Frontal cortex (tissue), 4 donors: ENCODE results near the gene ARHGAP24. TPM values are rescaled to one million over a fixed set of nuclear protein-coding genes. Genes with fewer than 3 reads are reported as not detected.
"Not testable (repeated sequence)": the region's sequence is repeated elsewhere in the genome, so short reads cannot be mapped to it uniquely, and the experiment has no call there.

ENCODE experiments used
- DNase-seq, 2 donors: peaks; one replicate each; pipeline ENCODE4 v3.0.0; 2012; ENCODE audit warnings: low spot score in 2 of 2
- FAIRE-seq: peaks from 2 replicates; lab custom pipeline; 2012; peaks lifted over from hg19 to GRCh38; lab: Jason Lieb, UNC
- total RNA-seq: library from RNA; depleted of rRNA; stranded (reverse); fragments of >200 nt; gene quantifications from one replicate; pipeline ENCODE4 v1.2.3, GENCODE V29; 2014
- donor health status: control.
- donor health status: control.
- donor health status: control.

The ARHGAP24 gene
- total RNA-seq, 1 donor from 2014 or later = 1.6 TPM

DNA sequence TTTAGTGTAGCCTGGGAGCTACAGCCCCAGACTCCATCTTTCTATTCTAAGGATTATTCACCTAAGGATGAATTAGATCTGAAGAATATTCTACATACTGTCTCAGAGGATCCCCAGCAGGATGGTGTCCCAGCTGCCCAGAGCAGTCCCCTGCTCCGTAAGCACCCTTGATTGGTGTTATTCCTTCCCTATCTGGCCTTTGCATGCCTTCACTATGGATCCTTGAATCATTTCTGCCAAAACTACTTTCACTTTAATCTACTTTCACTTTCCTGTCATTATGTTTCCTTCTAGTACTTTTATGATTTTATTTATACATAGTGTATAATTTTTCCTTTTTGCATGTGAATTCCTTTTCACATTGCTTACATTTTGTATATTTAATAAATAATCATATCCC, 39.2 kb downstream of the ARHGAP24 start:
- no peak for FAIRE-seq
- no peak for DNase-seq

- no peak for FAIRE-seq
- no peak for DNase-seq
These were observed 39.8 kb downstream of the ARHGAP24 start for GRCh38 chr4:85514783-85515182.

- no peak for DNase-seq
- no peak for FAIRE-seq
These were observed 40.8 kb downstream of the ARHGAP24 start for GRCh38 chr4:85515701-85516100.

DNA sequence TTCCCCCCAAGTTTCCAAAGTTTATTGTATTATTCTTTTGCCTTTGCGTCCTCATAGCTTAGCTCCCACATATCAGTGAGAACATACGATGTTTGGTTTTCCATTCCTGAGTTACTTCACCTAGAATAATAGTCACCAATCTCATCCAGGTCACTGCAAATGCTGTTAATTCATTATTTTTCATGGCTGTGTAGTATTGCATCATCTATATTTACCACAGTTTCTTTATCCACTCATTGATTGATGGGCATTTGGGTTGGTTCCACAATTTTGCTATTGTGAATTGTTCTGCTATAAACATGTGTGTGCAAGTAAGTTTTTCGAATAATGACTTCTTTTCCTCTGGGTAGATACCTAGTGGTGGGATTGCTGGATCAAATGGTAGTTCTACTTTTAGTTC, 43.6 kb downstream of the ARHGAP24 start:
- not testable (repeated sequence) for FAIRE-seq, DNase-seq

DNA sequence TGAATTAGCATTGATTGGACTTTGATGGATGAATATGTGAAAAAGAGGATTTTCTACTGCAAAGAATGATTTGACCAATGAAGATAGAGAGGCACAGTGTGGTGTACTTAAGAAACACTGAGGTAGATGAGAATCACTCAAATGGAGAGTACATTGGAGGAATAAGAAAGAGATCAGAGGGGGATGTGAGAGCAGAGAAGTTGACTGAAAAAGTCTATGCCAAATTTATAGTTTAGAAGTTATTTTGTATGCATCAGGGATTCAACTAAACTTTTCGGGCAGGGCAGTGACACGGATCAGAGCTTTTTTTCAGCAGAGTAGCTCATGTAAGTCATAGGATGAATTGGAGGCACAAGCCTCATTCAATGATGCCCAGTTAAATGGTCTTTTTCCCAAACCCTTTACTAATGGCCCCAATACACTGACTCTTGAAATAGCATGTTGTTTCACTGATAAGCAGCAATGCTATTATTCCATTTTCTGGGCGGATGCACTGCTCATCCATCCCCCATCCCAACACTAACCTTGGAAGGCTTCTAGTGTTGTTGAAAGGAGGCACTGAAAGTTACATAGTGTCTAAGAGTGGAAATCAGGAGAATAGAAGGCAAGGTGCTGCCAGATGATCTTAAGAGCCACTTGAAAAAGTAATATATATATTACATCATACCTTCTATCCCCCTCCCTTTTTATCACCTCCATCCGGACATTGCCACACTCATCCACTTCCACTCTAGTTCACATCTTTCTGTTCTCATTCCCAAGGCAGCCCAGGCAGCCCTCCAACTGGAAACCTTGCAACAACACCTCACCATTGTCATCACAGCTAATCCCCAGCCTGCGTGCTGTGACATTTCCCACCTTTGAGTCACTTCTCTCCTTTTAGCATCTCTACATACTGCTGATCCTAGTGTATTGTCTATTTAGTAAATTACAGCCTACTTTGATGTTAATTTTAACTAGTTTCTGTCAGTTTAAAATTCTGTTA, 46.1 kb downstream of the ARHGAP24 start:
- FAIRE-seq = no peak

DNA sequence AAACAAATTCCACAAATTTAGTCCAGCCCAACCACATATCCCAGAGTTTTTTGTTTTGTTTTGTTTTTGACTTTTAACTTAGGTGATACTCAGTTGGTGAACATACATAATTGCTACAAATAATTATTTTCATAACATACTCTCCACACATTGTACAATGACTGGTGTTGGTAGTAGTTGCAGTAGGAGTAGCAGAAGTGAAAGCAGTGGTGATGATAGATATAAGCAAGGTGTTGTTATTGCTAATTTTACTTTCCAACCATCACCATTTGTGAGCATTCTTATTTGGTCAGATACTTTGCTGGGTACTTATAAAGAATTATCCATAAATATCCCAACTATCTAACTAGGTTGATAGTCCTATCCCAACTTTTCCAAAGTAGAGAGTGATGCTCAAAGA, 47.3 kb downstream of the ARHGAP24 start:
- DNase-seq = no peak
- FAIRE-seq = no peak

More for the DNA sequence above, 46.1 kb downstream of the ARHGAP24 start:
- DNase-seq = no peak

- no peak for DNase-seq
- FAIRE-seq = no peak
These were observed 47.9 kb downstream of the ARHGAP24 start for GRCh38 chr4:85522836-85523235.

DNA sequence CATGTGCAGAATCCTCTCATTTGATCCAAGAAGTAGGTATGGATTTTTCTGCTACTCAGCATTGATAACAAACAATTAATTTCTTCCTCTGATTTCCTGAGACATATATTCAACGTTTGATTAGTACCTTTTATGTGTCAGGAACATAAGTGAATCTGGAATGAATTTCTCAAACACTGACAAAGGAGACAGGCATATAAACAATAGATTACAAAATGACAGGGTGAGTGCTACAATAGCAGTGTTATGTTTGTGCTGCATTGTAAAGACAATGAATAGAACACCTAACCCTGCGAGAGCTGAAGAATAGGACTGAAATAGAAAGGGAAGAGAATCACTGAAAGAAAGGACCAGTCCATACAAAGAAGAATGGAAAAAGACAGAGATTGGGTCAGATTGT, 52.9 kb downstream of the ARHGAP24 start:
- no peak for DNase-seq
- no peak for FAIRE-seq

- no peak for FAIRE-seq
- DNase-seq = no peak
These were observed 56.8 kb downstream of the ARHGAP24 start for GRCh38 chr4:85531560-85532341.

GRCh38 chr4:85534120-85534519, 59.2 kb downstream of the ARHGAP24 start:
- no peak for DNase-seq
- FAIRE-seq = no peak

- DNase-seq (no peak), FAIRE-seq (no peak)
These were observed 68.9 kb downstream of the ARHGAP24 start for GRCh38 chr4:85543832-85544231.

DNA sequence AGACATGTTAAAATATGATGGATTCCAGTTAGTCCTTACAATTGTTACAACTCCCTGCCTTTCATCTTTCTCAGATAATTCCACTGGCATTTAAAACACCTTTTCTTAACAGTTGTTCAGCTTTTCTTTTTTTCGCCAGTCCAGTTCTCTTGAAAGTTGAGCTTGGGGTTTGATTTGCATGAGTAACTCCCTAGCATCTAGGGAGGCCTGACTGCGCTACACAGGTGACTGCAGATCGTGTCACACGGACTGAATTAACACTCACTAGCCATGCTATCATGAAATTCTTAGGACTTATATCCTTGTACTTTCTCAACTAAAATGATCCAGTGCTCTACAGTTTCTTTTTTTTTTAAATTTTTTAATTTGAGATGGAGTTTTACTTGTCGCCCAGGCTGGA, 69.8 kb downstream of the ARHGAP24 start:
- DNase-seq (no peak), FAIRE-seq (no peak)

DNA sequence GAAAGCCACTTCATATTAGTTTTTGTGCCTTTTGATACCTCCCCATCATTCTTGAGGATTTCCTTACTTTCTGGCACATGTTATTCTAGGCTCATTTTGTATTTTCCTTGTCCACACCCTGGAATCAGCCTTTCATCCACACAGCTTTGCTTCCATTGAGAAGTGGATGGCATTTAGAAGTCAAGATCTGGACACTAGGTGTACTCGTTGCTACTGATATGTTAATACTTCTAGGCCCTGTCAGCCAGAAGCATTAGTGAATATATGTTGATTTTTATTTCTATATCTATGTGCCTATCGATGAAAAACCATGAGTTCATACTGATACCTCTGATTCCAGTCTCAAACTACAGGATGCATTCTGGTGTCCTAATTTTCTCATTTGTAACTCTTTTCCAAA, 73.2 kb downstream of the ARHGAP24 start:
- DNase-seq (no peak), FAIRE-seq (no peak)

DNA sequence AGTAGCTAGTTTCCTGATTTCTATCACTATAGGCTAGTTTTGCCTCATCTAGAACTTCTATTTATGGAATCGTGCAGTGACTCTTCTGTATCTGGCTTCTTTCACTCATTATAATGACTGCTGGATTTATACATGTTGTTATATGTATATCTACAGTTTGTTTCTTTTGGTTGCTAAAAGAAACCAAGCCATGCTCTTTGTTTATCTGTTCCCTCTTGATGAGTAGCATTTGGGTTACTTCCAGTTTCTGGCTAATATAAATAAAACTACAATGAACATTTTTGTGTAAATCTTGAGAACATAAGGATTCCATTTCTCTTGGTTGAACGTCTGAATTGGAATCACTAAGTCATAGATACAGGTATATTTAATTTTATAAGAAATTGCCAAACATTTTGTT, 73.9 kb downstream of the ARHGAP24 start:
- no peak for FAIRE-seq
- DNase-seq = no peak

GRCh38 chr4:85555206-85555605, 80.3 kb downstream of the ARHGAP24 start:
- DNase-seq (no peak), FAIRE-seq (no peak)

DNA sequence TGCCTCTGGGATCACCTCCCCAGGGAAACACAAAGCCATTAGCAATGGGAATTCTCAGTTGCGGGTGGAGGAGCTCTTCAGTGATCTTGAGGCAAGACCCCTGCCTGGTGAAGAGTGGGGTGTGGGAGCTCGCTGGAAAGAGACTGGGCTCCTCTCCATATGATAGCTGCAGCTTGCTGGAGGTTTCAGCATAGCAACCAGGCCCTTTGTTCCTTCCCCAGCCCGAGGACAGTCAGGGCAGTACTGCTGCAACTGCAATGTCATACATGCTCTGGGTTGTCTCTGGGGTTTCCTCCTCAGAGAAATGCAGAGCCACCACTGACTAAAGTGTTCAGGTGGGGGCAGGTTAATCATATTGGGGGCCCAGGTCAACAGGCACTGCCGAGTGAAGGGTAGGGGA, 81.3 kb downstream of the ARHGAP24 start:
- DNase-seq (no peak), FAIRE-seq (no peak)

GRCh38 chr4:85557016-85557901, 82.3 kb downstream of the ARHGAP24 start:
- no peak for DNase-seq

DNA sequence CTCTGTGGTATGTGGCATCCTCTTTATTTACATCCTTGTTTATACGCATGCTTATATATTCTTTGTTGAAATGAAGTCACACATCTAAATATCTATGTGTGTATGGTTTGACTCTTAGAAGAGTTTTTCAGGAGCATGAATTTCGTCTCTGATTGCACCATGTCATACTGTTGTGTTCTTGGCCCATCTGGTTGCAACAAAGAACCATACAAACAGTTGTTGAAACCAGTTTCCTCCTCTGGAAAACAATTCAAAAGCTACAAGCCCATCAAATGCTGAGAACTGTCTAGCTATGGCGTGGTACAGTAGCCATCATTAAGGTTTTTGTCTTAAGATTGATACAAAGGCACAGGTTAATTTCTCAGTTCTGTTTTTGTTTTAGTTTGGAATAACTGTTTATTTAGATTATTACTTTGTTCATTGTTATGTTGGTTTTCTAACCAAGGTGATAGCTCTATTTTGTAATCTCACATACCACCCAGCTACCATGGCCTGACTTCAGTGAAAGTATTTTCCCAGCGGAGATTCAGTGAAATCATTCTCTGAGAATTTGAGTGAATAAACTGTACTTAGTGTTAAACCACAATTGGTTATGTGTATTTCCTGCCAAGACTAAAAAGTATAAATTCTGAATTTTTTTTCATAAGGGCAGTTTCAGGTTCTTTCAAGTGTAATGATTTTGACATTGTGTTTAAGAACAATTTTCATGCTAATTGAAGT, 91.0 kb downstream of the ARHGAP24 start:
- DNase-seq (no peak), FAIRE-seq (no peak)

More at GRCh38 chr4:85557016-85557901, 82.3 kb downstream of the ARHGAP24 start:
- FAIRE-seq = no peak

DNA sequence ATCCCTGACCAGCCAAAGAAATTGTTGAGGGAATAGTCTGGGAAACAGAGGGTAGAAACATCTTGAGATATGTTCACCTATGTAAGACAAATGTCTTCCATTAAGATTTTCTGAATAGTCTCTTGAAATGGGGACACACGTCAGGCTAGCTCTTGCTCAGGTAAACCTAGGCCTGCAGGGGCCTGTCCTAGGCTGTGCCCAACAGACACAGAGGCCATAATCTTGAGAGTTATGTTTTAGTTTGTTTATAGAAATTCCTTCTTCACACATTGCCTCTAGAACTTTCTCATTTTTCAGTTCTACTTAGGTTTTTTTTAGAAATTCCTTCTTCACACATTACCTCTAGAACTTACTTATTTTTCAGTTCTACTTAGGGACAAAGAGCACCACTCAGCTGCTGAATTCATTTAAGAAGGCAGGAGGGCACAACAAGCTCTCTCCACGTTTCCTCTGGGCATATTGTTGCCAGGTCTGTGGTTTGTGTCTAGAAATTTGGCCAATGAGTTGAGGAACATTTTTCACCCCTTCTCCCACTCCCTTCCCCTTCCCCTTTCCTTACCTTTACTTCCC, 94.9 kb downstream of the ARHGAP24 start:
- DNase-seq = no peak
- no peak for FAIRE-seq
